DND-41 (cell line): Measurements from ENCODE around the gene MAPK14.

ENCODE experiments used
- ATAC-seq: fragments of 200-7000 bp; cut with Tn5 transposase; 3 replicates; pipeline ENCODE4 v1.9.1; 2021; ENCODE audit warnings: low read depth; ENCODE audit not compliant: insufficient read depth
- DNase-seq: peaks from one replicate; pipeline ENCODE4 v3.0.0-alpha.2; 2020
- H2AFZ ChIP-seq: 2 replicates; pipeline ENCODE4 v1.6.0; 2012; ENCODE audit warnings: low read depth, low read length
- H3K27ac ChIP-seq: 2 replicates; pipeline ENCODE4 v1.5.1; 2012; ENCODE audit warnings: low read length, inconsistent platforms
- H3K27me3 ChIP-seq: fragments of 200-600 bp; sonication (generic); 2 replicates; pipeline ENCODE4 v1.6.0; 2012; ENCODE audit warnings: low read length, mild to moderate bottlenecking, inconsistent platforms; ENCODE audit not compliant: insufficient read depth, poor library complexity
- H3K36me3 ChIP-seq: 2 replicates; pipeline ENCODE4 v1.5.1; 2012; ENCODE audit warnings: low read length, inconsistent platforms; ENCODE audit not compliant: insufficient read depth
- H3K4me1 ChIP-seq: 2 replicates; pipeline ENCODE4 v1.5.1; 2012; ENCODE audit warnings: mild to moderate bottlenecking, low read length; ENCODE audit not compliant: insufficient read depth
- H3K4me2 ChIP-seq: 2 replicates; pipeline ENCODE4 v1.6.0; 2012; ENCODE audit warnings: mild to moderate bottlenecking, moderate library complexity, low read length, inconsistent platforms; ENCODE audit not compliant: insufficient read depth
- H3K4me3 ChIP-seq, 2 experiments: fragments of 200-600 bp in 1 of 2; shearing (Covaris generic) in 1 of 2; 2 replicates each; pipeline ENCODE4 v1.5.1; 2012 to 2016; ENCODE audit warnings: inconsistent platforms in 2 of 2, low read length in 2 of 2, mild to moderate bottlenecking in 2 of 2, low read depth in 1 of 2, moderate library complexity in 1 of 2
- H3K79me2 ChIP-seq: 2 replicates; pipeline ENCODE4 v1.6.0; 2012; ENCODE audit warnings: low read length, inconsistent platforms; ENCODE audit not compliant: insufficient read depth
- H3K9ac ChIP-seq: 2 replicates; pipeline ENCODE4 v1.6.0; 2012; ENCODE audit warnings: low read depth, mild to moderate bottlenecking, inconsistent platforms, low read length, moderate library complexity
- H3K9me3 ChIP-seq: 2 replicates; pipeline ENCODE4 v1.5.1; 2012; ENCODE audit warnings: low read length, moderate library complexity, mild to moderate bottlenecking, inconsistent platforms; ENCODE audit not compliant: insufficient read depth, severe bottlenecking
- H4K20me1 ChIP-seq: 2 replicates; pipeline ENCODE4 v1.6.0; 2012; ENCODE audit warnings: low read length; ENCODE audit not compliant: insufficient read depth
- CTCF ChIP-seq: IDR thresholded peaks from 2 replicates; pipeline ENCODE4 v1.5.1; 2012; ENCODE audit warnings: borderline replicate concordance, low read length, moderate library complexity, mild to moderate bottlenecking; ENCODE audit not compliant: poor library complexity, severe bottlenecking; ENCODE audit errors: extremely low read depth
- EZH2 ChIP-seq: IDR thresholded peaks from 3 replicates; pipeline ENCODE4 v1.6.1; 2012; ENCODE audit warnings: borderline replicate concordance, low read depth, mild to moderate bottlenecking, moderate library complexity, low read length, inconsistent platforms; ENCODE audit not compliant: severe bottlenecking

The MAPK14 gene

DNA sequence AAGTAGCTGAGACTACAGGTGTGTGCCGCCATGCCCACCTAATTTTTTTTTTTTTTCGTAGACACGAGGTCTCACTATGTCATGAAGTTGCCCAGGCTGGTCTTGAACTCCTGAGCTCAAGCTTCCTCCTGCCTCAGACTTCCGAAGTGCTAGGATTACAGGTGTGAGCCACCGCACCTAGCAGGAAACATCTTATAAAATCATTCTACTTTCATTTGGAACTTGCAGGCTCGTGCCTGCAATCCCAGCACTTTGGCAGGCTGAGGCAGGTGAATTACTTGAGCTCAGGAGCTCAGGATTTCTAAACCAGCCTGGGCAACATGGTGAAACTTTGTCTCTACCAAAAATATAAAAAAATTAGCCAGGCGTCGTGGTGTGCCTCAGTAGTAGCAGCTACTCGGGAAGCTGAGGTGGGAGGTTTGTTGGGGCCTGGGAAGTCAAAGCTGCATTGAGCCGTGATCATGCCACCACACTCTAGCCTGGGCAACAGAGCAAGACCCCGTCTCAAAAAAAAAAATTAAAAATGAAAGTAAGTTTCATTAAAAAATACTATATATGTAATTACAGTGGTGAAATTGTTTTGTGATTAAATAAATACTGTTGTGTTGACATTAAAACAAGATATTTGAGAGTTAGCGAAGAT, 15.1 kb downstream of the MAPK14 start:
- Histone ChIP-seq H3K27me3 (no peaks in the 10 kb centered on the region), H3K4me1 (no peaks in the 10 kb centered on the region; the same call in 1 of the 2 replicates), H3K79me2 (peaks cover 95% of the 10 kb centered on the region), H3K27ac (no peak overlapping the region), H3K9ac (no peak overlapping the region), H3K9me3 (no peaks in the 10 kb centered on the region), H3K36me3 (no peaks in the 10 kb centered on the region), H3K4me2 (no peak overlapping the region), H3K4me3 (no peak overlapping the region), H2AFZ (no peak overlapping the region), H4K20me1 (peaks cover 58% of the 10 kb centered on the region)
- TF ChIP-seq CTCF (no peak), EZH2 (no peak)
- DNase-seq (no peak), ATAC-seq (no peak)

GRCh38 chr6:36049582-36049981, 22.0 kb downstream of the MAPK14 start:
- Histone ChIP-seq H3K9me3 (no peaks in the 10 kb centered on the region), H3K9ac (no peak overlapping the region), H3K27me3 (no peaks in the 10 kb centered on the region), H3K79me2 (peaks cover 85% of the 10 kb centered on the region), H3K36me3 (peaks cover 17% of the 10 kb centered on the region; the same call in 1 of the 2 replicates), H3K4me3 (no peak overlapping the region), H3K27ac (no peak overlapping the region), H3K4me1 (no peaks in the 10 kb centered on the region), H3K4me2 (no peak overlapping the region), H4K20me1 (peaks cover 40% of the 10 kb centered on the region), H2AFZ (no peak overlapping the region)
- DNase-seq = no peak
- TF ChIP-seq EZH2 (no peak), CTCF (no peak)
- ATAC-seq = no peak

GRCh38 chr6:36050305-36050704, 22.7 kb downstream of the MAPK14 start:
- Histone ChIP-seq H3K27me3 (no peaks in the 10 kb centered on the region), H2AFZ (no peak overlapping the region), H3K9ac (no peak overlapping the region), H3K4me1 (no peaks in the 10 kb centered on the region), H3K79me2 (peaks cover 83% of the 10 kb centered on the region), H3K36me3 (peaks cover 23% of the 10 kb centered on the region; the same call in 1 of the 2 replicates), H3K27ac (no peak overlapping the region), H4K20me1 (peaks cover 34% of the 10 kb centered on the region), H3K4me2 (no peak overlapping the region), H3K4me3 (no peak overlapping the region), H3K9me3 (no peaks in the 10 kb centered on the region)
- ATAC-seq = no peak
- TF ChIP-seq EZH2 = no peak
- no peak for TF ChIP-seq CTCF
- DNase-seq = no peak
